Neural cell (in vitro differentiated cells): ENCODE measurements around the gene SMAP1. TPM values are rescaled to one million over a fixed set of nuclear protein-coding genes. Genes with fewer than 3 reads are reported as not detected.

Experiments used
- H2AFZ ChIP-seq: fragments of 200-600, 300-800 bp; sonication (generic), shearing (Covaris generic); 2 replicates; pipeline ENCODE4 v1.6.0; 2014; ENCODE audit warnings: low read depth, mild to moderate bottlenecking, antibody characterized with exemption, low read length, moderate library complexity
- H3F3A ChIP-seq: fragments of 200-600 bp; shearing (Covaris generic); 2 replicates; pipeline ENCODE4 v1.6.1; 2016; ENCODE audit warnings: mild to moderate bottlenecking, moderate library complexity, mixed read lengths, antibody characterized with exemption, low read length; ENCODE audit not compliant: insufficient read depth, poor library complexity, severe bottlenecking
- H3K27ac ChIP-seq: fragments of 200-600, 300-800 bp; sonication (generic), shearing (Covaris generic); 2 replicates; pipeline ENCODE4 v1.5.1; 2014; ENCODE audit warnings: mild to moderate bottlenecking, low read length, moderate library complexity
- H3K27me3 ChIP-seq: fragments of 300-800, 200-600 bp; sonication (generic), shearing (Covaris generic); 2 replicates; pipeline ENCODE4 v1.6.0; 2014; ENCODE audit warnings: mild to moderate bottlenecking, low read depth, low read length, moderate library complexity; ENCODE audit not compliant: insufficient read depth
- H3K36me3 ChIP-seq: fragments of 300-800, 200-600 bp; sonication (generic), shearing (Covaris generic); 2 replicates; pipeline ENCODE4 v1.5.1; 2014; ENCODE audit warnings: mild to moderate bottlenecking, antibody characterized with exemption, low read length, moderate library complexity; ENCODE audit not compliant: insufficient read depth
- H3K4me2 ChIP-seq: fragments of 300-800, 200-600 bp; sonication (generic), shearing (Covaris generic); 2 replicates; pipeline ENCODE4 v1.6.0; 2014; ENCODE audit warnings: mild to moderate bottlenecking, low read length
- H3K4me3 ChIP-seq: fragments of 300-800, 200-600 bp; sonication (generic), shearing (Covaris generic); 2 replicates; pipeline ENCODE4 v1.5.1; 2014; ENCODE audit warnings: mild to moderate bottlenecking, low read length, moderate library complexity
- H3K79me2 ChIP-seq: fragments of 200-600 bp; shearing (Covaris generic); replicated peaks from 2 replicates; pipeline ENCODE4 v1.6.0; 2014; ENCODE audit warnings: mild to moderate bottlenecking, low read length, moderate library complexity; ENCODE audit not compliant: insufficient read depth
- H3K9ac ChIP-seq: fragments of 300-800, 200-600 bp; sonication (generic), shearing (Covaris generic); 2 replicates; pipeline ENCODE4 v1.6.1; 2016; ENCODE audit warnings: mild to moderate bottlenecking, low read length, mixed read lengths
- H3K9me2 ChIP-seq: fragments of 200-600 bp; shearing (Covaris generic); 2 replicates; pipeline ENCODE4 v1.6.1; 2016; ENCODE audit warnings: mild to moderate bottlenecking, low read length, mixed read lengths; ENCODE audit not compliant: insufficient read depth
- H3K9me3 ChIP-seq: fragments of 200-600, 300-800 bp; sonication (generic), shearing (Covaris generic); 2 replicates; pipeline ENCODE4 v1.6.1; 2016; ENCODE audit warnings: mild to moderate bottlenecking, mixed run types, low read length, moderate library complexity, mixed read lengths
- H4K20me1 ChIP-seq: fragments of 200-600 bp; shearing (Covaris generic); 2 replicates; pipeline ENCODE4 v1.6.1; 2016; ENCODE audit warnings: mild to moderate bottlenecking, mixed run types; ENCODE audit not compliant: insufficient read depth
- EP300 ChIP-seq: fragments of 450-650 bp; conservative IDR thresholded peaks from 2 replicates; pipeline ENCODE4 v1.6.1; 2014; ENCODE audit warnings: antibody characterized with exemption, mild to moderate bottlenecking, moderate library complexity; ENCODE audit not compliant: poor library complexity, severe bottlenecking
- EZH2 ChIP-seq: fragments of 200-600, 300-800 bp; shearing (Covaris generic), sonication (generic); IDR thresholded peaks from 2 replicates; pipeline ENCODE4 v1.6.1; 2014; ENCODE audit warnings: antibody characterized with exemption, low read length, borderline replicate concordance, mild to moderate bottlenecking; ENCODE audit not compliant: insufficient read depth, poor library complexity, severe bottlenecking
- MXI1 ChIP-seq: fragments of 450-650 bp; conservative IDR thresholded peaks from 2 replicates; pipeline ENCODE4 v1.6.1; 2014; ENCODE audit warnings: antibody characterized with exemption, mild to moderate bottlenecking; ENCODE audit not compliant: poor library complexity, severe bottlenecking
- POLR2AphosphoS5 ChIP-seq: IDR thresholded peaks from 2 replicates; pipeline ENCODE4 v1.6.1; 2012
- RAD21 ChIP-seq: fragments of 450-650 bp; conservative IDR thresholded peaks from 2 replicates; pipeline ENCODE4 v1.6.1; 2014; ENCODE audit warnings: antibody characterized with exemption, mild to moderate bottlenecking, moderate library complexity
- SMC3 ChIP-seq: fragments of 450-650 bp; conservative IDR thresholded peaks from 2 replicates; pipeline ENCODE4 v1.6.1; 2014; ENCODE audit warnings: antibody characterized with exemption, mild to moderate bottlenecking, moderate library complexity; ENCODE audit not compliant: poor library complexity
- TAF1 ChIP-seq: IDR thresholded peaks from 2 replicates; pipeline ENCODE4 v1.6.1; 2012; ENCODE audit warnings: low read depth
- polyA plus RNA-seq: library from polyadenylated mRNA; depleted of rRNA; stranded (reverse); fragments of >200 nt; gene quantifications from 2 replicates; pipeline ENCODE4 v1.2.3, GENCODE V29; 2014
- TF ChIP-seq, protein P1 (sequence below): fragments of 450-650 bp; IDR thresholded peaks from 2 replicates; pipeline ENCODE4 v1.5.1; 2014; ENCODE audit warnings: antibody characterized with exemption, mild to moderate bottlenecking, moderate library complexity; ENCODE audit not compliant: poor library complexity, severe bottlenecking
- TF ChIP-seq, protein P2 (sequence below): IDR thresholded peaks from 2 replicates; pipeline ENCODE4 v1.6.1; 2012; ENCODE audit warnings: borderline replicate concordance

Gene SMAP1
- polyA plus RNA-seq, 1 donor from 2014 or later: 43.7 TPM

DNA sequence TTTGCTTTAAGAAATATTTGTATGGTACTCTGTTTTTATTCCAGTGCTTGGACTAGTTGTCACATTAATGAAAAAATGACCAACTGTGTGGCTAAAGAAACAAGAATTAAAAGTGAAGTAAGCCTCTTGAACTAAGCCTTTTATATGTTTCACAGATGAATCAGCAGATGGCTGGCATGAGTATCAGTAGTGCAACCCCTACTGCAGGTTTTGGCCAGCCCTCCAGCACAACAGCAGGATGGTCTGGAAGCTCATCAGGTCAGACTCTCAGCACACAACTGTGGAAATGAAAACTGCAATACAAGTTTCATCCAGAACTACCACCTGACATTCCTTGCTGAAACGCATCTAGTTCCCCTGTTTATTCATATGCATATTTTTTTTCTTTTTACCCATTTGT lies 192.4 kb downstream of the SMAP1 start:
- Histone ChIP-seq H3K79me2 (no peaks in the 10 kb centered on the region), H4K20me1 (no peaks in the 10 kb centered on the region), H3K9me3 (no peaks in the 10 kb centered on the region), H3K4me3 (no peak overlapping the region), H2AFZ (no peak overlapping the region), H3K27ac (no peak overlapping the region), H3K9me2 (no peaks in the 10 kb centered on the region), H3K27me3 (no peaks in the 10 kb centered on the region), H3K4me2 (no peak overlapping the region), H3K9ac (no peak overlapping the region), H3F3A (no peaks in the 10 kb centered on the region), H3K36me3 (no peaks in the 10 kb centered on the region)
- TF ChIP-seq EZH2 (no peak), TAF1 (no peak), RAD21 (no peak), POLR2AphosphoS5 (no peak), EP300 (no peak), SMC3 (no peak), MXI1 (no peak)
- TF ChIP-seq, protein P1, sequence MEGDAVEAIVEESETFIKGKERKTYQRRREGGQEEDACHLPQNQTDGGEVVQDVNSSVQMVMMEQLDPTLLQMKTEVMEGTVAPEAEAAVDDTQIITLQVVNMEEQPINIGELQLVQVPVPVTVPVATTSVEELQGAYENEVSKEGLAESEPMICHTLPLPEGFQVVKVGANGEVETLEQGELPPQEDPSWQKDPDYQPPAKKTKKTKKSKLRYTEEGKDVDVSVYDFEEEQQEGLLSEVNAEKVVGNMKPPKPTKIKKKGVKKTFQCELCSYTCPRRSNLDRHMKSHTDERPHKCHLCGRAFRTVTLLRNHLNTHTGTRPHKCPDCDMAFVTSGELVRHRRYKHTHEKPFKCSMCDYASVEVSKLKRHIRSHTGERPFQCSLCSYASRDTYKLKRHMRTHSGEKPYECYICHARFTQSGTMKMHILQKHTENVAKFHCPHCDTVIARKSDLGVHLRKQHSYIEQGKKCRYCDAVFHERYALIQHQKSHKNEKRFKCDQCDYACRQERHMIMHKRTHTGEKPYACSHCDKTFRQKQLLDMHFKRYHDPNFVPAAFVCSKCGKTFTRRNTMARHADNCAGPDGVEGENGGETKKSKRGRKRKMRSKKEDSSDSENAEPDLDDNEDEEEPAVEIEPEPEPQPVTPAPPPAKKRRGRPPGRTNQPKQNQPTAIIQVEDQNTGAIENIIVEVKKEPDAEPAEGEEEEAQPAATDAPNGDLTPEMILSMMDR: no peak

DNA sequence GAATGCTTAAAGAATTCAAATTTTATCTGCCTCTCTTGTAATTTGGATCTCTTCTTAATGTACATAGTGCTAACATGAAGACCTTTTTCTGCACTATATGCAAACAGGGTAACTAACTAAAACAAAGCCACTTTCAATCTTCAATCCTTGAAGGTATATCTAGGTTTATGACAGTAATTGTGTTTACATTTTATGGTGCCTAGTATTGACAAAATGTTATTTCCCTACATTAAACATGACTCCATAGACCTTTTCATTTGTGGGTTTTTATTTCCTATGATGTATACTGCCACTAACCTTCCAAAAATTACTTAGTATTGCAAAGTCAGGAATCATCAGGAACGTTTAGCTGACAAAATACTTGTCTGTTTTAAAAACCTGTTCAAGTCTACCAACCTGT lies 193.2 kb downstream of the SMAP1 start:
- Histone ChIP-seq H3K36me3 (no peaks in the 10 kb centered on the region), H3K9me3 (no peaks in the 10 kb centered on the region), H3K9me2 (no peaks in the 10 kb centered on the region), H3K9ac (no peak overlapping the region), H4K20me1 (no peaks in the 10 kb centered on the region), H3K4me2 (no peak overlapping the region), H3F3A (no peaks in the 10 kb centered on the region), H3K27ac (no peak overlapping the region), H3K4me3 (no peak overlapping the region), H2AFZ (no peak overlapping the region), H3K27me3 (no peaks in the 10 kb centered on the region), H3K79me2 (no peaks in the 10 kb centered on the region)
- TF ChIP-seq TAF1 (no peak), EP300 (no peak), RAD21 (no peak), EZH2 (no peak)
- TF ChIP-seq, protein P2, sequence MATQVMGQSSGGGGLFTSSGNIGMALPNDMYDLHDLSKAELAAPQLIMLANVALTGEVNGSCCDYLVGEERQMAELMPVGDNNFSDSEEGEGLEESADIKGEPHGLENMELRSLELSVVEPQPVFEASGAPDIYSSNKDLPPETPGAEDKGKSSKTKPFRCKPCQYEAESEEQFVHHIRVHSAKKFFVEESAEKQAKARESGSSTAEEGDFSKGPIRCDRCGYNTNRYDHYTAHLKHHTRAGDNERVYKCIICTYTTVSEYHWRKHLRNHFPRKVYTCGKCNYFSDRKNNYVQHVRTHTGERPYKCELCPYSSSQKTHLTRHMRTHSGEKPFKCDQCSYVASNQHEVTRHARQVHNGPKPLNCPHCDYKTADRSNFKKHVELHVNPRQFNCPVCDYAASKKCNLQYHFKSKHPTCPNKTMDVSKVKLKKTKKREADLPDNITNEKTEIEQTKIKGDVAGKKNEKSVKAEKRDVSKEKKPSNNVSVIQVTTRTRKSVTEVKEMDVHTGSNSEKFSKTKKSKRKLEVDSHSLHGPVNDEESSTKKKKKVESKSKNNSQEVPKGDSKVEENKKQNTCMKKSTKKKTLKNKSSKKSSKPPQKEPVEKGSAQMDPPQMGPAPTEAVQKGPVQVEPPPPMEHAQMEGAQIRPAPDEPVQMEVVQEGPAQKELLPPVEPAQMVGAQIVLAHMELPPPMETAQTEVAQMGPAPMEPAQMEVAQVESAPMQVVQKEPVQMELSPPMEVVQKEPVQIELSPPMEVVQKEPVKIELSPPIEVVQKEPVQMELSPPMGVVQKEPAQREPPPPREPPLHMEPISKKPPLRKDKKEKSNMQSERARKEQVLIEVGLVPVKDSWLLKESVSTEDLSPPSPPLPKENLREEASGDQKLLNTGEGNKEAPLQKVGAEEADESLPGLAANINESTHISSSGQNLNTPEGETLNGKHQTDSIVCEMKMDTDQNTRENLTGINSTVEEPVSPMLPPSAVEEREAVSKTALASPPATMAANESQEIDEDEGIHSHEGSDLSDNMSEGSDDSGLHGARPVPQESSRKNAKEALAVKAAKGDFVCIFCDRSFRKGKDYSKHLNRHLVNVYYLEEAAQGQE: no peak

DNA sequence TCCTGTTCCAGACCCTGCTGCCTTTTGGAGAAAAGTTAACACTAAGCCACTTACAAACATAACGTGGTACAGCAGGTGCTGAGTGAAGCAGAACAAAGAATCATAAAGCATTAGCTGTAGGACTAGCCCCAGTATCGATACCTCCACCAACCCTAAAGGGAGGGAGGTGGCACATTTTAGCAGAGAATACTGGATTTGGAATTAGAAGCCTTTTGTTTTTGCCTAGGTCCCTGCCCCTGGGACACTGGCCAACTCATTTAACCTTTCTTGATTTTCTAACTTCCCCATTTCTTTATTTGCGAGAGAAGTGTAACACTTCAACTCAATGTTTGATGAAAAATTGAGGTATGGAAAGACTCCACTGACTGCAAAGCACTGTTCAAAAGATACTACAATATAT lies 195.7 kb downstream of the SMAP1 start:
- Histone ChIP-seq H3K27ac (no peak overlapping the region), H3K9ac (no peak overlapping the region)

More for the DNA sequence above, 195.7 kb downstream of the SMAP1 start:
- Histone ChIP-seq H2AFZ (no peak overlapping the region), H3K4me3 (no peak overlapping the region), H4K20me1 (no peaks in the 10 kb centered on the region), H3K4me2 (no peak overlapping the region), H3K36me3 (no peaks in the 10 kb centered on the region), H3K79me2 (no peaks in the 10 kb centered on the region), H3F3A (no peaks in the 10 kb centered on the region), H3K9me3 (no peaks in the 10 kb centered on the region), H3K27me3 (no peaks in the 10 kb centered on the region), H3K9me2 (no peaks in the 10 kb centered on the region)
- TF ChIP-seq, protein P1: no peak
- TF ChIP-seq EP300 (no peak), MXI1 (no peak), TAF1 (no peak), SMC3 (no peak), POLR2AphosphoS5 (no peak)
